GM19372 (cell line): ENCODE results near the gene CTTNBP2.

ENCODE experiments used
- ATAC-seq: cut with Tn5 transposase; IDR thresholded peaks from one replicate; pipeline ENCODE4 v1.9.1; 2021; ENCODE audit warnings: mild to moderate bottlenecking, low read depth, moderate library complexity; ENCODE audit not compliant: unreplicated experiment

CTTNBP2 gene, protein sequence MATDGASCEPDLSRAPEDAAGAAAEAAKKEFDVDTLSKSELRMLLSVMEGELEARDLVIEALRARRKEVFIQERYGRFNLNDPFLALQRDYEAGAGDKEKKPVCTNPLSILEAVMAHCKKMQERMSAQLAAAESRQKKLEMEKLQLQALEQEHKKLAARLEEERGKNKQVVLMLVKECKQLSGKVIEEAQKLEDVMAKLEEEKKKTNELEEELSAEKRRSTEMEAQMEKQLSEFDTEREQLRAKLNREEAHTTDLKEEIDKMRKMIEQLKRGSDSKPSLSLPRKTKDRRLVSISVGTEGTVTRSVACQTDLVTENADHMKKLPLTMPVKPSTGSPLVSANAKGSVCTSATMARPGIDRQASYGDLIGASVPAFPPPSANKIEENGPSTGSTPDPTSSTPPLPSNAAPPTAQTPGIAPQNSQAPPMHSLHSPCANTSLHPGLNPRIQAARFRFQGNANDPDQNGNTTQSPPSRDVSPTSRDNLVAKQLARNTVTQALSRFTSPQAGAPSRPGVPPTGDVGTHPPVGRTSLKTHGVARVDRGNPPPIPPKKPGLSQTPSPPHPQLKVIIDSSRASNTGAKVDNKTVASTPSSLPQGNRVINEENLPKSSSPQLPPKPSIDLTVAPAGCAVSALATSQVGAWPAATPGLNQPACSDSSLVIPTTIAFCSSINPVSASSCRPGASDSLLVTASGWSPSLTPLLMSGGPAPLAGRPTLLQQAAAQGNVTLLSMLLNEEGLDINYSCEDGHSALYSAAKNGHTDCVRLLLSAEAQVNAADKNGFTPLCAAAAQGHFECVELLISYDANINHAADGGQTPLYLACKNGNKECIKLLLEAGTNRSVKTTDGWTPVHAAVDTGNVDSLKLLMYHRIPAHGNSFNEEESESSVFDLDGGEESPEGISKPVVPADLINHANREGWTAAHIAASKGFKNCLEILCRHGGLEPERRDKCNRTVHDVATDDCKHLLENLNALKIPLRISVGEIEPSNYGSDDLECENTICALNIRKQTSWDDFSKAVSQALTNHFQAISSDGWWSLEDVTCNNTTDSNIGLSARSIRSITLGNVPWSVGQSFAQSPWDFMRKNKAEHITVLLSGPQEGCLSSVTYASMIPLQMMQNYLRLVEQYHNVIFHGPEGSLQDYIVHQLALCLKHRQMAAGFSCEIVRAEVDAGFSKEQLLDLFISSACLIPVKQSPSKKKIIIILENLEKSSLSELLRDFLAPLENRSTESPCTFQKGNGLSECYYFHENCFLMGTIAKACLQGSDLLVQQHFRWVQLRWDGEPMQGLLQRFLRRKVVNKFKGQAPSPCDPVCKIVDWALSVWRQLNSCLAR (N-terminal part only)

DNA sequence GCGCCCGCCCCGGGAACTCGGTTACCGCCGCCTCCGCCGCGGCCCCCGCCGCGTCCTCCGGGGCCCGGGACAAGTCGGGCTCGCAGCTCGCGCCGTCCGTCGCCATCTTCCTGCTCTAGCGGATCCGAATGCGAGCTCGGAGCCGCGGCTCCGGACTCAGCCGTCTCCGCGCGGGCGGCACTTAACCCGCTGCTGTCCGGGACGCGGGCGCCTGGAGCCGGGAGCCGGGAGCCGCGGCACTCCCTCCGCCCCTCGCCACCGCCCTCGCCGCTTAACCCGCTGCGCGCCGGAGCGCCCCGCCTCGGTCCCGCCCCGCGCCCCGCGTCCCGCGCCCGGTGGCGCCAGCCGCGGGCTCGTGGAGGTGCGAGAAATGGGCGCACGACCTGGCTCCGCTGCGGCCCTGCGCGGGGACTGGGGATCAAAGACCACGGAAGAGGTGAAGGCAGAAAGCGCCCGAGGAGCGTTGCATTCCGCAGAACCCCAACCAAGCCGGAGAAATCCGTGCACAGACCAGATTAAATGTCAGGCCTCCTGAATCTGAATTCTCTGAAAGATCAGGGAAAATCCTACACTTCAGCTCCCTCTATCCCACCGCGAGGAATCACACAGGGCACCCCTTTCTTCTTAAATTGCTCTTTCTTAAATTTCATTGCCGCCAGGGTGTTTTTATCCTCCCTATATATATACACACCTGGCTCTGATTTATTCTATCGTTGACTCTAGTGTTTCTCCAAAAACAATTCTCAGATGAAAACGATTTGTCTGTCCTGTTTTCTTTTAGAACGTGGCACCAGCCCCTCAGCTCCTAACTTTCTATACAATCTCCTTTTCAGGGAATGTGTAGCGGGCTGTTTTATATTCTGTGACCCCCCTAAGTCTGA lies at the start of gene CTTNBP2:
TSS of gene CTTNBP2 (minus strand) at position 132 of the 881 bp plus-strand sequence. CDS start at position 106, 26 bp downstream.
- no peak for ATAC-seq

DNA sequence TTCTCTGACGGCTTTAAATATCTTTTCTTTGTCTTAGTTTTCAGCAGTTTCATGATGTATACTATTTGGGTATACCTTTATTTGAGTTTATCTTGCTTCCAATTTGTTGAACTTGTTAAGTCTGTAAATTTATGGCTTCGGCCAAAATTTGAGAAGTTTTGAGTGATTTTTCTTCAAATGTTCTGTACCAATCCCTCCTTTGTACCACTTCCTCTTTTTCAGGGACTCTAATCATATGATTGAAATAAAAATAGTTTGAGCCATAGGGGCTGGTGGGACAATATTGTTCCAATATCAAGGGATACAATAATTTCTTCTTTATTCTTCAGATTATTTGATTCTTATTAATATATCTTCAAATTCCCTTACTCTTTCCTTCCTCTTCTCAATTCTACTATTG lies 43.1 kb upstream of the CTTNBP2 start:
- no peak for ATAC-seq

DNA sequence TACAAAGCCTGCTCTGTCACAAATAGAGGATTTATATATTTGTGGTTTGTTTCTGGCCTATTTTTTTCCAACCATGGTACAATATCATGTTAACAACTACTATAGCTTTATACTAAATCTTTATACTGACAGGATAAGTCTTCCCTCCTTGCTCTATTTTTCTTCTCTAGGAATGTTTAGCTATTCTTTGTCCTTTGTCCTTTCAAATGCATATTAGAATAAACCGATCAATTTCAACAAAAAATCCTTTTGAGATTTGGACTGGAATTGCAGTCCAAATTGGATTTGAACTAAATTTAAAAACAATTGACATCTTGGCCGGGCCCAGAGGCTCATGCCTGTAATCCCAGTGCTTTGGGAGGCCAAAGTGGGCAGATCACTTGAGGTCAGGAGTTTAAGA lies 39.2 kb upstream of the CTTNBP2 start:
- no peak for ATAC-seq

DNA sequence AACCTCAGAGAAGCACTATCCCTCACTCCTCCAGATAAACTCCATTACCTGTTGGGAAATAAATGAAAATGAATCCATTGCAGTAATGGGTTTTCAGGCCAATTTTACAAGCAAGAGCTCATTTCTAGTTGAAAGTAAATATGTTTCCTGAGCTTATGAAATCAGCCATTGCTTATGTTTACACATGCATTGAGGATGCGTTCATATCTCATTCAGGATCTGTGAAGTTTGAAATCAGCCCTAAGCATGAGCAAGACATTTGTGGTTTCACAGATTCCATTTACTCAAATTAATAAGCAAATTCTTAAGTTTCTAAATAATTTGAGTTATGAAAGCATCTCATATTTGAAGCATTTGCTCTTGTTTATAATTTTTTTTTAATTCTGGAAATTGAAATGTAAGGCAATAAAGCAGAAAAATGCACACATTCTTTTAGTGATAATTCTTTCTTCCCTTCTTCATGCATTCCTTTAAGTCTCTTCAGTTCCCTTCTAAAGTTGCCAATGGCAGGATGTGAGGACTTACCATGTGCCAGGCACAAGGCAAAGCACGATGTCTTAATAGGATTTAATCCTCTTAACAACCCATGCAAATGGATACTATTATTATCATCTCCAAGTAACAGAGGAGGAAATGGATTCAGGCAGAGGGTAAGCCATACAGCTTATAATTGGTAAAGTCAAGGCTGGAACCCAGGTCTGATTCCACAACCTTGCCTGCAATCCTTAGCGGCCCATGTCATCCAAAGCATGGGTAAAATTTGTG lies 35.0 kb upstream of the CTTNBP2 start:
- no peak for ATAC-seq

DNA sequence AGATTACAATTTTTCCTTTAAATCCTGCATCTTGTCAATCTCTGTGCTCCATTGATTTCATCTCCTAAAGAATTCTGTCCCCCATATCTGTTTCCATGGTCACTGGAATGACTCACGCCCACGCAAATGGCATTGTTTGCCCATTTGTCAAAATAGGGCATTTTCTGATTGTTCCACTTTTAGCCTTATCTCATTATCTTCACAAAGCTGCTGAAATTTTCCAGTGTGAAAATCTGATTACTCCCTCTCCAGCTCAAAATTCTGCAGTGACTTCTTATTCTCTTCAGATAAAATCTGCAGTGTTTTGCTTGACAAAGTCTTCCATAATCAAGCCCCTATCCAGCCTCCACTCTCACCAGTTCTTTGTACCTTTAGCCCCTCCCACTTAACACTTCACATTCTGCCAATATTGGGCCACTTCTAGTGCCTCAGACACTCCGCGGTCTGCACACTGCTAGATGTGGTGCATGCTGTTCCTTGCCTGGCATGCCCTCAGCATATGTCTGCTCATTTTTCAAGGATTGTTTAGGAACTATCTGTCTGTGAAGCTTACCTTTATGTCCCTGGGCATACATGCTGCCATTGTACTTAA lies 33.9 kb upstream of the CTTNBP2 start:
- no peak for ATAC-seq

DNA sequence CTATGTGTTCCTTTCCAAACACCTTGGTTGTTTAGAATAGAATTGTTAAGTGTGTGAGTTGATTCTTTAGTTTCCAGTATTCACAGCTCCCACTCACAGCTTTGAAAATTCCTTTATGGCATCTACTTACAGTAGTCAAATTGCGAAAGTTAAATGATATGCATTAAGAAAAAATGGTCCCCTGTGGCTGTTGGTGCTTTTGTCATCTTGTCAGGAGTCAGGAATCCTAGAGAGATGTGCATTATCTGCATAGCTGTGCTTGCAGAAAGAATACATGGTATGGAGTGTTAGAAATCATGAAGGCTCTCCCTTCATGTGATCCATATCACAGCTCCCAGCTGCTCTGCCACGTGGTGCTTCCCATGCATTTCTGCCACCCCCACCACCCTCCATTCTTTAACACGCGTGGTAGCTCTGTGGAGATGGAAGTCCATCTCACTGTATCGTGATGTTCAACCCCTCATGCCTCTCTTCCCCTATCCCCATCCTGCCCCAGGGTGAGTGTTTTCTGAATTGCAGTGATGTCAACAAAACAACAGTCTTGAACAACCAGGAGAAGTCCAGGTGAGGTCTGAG lies 29.2 kb upstream of the CTTNBP2 start:
- no peak for ATAC-seq

DNA sequence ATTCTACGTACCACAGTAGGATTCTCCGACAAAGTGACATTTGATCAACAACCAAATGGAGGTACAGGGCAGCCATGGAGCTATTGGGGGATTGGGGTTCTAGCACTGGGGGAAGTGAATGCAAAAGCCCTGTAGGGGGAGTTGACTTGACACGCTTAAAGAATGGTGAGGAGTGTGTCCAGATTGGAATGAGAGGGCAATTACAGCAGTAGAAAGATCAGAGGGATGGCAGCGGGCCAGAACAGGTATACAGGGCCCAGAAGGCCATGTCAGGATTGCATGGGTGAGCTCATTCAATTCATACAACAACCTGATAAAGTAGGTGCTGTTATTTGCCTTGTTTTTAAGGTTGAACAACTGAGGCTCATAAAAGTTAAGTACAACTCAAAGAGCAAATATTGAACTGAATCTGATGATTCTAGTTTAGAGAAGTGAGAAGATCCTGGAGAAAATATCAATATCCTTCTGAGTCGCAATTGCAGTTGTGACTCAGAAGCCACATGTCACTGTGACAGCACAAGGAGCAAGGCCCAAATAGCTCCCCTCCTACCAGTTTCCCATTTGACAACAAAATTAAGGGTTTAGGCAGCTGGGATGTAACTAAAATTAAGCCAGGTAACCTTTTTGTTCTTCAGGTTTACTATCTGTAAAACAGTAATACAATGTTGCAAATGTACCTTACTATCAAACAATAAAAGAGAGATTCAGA lies 28.0 kb upstream of the CTTNBP2 start:
- no peak for ATAC-seq

DNA sequence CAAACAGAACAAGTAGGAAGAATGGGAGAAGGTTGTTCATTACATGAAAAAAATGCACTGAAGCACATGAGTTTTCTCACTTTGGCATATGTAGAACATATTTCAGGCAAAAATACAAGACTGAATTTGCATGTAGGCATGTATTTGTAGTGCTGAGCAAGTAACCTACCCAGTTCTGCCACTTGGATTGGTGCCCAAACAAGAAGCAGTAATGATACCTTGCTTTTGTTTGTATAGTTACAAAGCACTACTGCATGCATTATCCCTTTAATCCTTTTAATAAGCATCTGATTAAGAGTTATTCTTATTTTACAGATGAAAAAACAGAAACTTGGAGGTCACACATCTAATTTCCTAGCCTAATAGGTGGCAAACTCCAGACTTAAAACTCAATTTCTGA lies 23.1 kb upstream of the CTTNBP2 start:
- no peak for ATAC-seq

DNA sequence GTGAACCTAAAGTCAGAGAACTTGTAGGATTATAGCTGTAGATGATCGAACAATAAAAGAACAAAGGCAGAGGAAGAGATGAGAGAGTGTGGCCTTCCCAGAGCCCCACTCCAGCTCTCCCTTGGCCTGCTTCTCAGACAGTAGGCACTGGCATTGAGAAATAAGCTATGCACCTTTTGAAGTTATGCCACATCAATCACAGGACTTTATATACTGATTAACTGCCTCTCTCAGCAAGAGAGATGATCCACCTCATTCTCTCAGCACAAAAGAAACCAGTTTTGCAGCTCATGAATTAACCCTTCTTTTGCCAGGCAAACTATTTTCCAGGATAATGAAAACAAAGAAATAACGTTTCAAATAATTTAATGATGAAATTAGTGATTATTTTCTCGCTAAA lies 22.0 kb upstream of the CTTNBP2 start:
- ATAC-seq = no peak

DNA sequence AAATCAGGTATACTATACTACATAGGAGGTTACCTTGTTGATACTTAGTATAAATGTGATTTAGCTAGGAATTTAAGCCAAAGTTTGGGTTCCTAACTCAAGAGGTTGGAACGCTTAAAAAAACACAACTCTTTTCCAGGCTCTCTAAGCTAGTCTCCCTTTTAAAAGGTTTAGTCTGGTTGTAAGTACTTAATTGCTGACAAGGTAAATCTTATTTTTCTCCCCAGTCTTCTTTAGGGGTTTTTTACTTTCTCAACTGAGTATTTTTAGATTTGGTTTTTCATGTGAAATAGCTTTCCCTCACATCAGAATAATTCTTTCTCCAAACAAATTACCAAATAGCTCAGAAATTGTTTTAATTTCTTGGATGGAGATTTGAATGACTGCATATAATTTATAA lies 20.8 kb upstream of the CTTNBP2 start:
- ATAC-seq = no peak

DNA sequence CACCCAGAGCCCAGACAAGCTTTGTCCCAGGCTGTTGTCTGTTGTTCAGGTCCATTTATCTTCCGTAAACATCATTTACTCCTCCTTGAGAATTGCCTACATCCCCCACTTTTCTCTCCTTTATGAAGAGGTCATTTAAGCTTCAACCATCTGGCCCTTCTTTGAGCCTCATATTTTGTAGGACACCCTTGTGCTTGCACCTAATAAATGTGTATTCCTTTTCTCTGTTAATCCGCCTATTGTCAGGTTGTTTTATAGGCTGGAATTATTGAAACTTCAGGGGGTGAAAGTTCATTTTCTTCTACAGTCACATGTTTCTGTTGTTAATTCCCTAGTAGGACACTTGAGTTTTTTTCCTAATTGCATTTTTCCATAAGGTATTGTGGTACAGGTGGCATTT lies 19.6 kb upstream of the CTTNBP2 start:
- ATAC-seq = no peak

DNA sequence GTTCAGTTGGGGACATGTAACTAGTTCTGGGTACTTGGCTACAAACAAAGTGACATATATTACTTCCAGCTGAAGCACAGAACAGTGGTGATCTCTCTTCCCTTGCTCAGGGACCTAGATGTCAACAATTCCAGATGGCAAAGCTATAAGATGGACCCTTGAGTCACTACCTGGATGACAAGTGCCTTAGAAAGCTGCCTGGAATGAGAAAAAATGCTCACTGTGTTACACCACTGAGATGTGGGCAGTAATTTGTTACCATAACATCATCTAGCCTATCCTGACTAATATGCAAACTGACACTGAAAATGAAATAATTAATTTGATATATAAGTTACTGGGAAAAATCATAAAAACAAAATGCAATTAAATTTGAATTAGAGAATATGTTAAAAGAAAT lies 16.4 kb upstream of the CTTNBP2 start:
- ATAC-seq = no peak

DNA sequence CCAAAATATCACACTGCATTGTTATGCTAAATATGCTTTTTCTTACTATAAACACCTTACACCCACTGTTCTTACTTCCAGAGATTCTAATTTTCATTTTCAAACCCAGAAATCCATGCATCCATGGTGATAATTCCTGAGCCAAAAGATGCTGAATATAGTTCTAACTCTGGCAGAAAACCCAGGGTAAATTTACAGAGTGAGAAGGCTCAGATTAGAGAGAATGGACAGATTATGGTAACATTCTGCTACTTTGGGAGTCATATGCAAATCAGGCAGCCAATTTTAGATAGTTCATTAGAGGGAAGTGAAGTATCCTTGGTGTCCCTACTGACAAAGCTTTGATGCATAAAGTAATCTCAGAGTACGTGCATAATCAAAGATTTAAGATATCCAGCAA lies 15.4 kb upstream of the CTTNBP2 start:
- ATAC-seq = no peak

DNA sequence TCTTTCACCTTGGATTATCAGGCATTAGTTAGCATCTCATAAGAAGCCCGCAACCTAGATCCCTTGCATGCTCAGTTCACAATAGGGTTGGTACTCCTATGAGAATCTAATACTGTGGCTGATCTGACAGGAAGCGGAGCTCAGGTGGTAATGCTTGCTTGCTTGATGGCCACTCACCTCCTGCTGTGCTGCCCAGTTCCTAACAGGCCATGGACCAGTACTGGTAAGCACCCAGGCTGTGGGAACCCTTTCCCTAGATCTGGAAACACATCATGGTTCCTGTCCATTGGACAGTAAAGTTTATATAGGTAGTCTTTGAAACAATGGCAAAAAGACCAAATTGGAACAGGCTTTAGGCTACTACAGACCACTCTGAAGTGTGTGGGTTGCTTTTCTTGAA lies 9.4 kb upstream of the CTTNBP2 start:
- no peak for ATAC-seq

DNA sequence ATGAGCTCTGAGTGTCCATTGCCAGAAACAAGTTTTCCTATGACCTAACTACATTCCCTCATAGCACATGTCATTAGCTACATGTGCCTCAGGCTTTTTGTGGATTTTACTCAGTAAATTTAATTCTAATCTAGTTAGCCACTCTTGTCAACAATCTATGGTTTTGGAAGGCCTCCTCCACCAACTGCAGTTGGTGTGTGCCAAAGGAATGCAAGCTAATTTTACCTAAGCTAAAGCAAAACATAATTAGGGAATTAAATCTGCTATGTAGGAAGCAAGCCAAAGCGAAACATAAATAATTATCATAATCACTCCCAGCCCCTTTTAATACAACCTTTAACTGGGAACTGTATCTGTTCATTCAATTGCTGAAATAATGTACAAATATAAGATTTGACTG lies 3.5 kb upstream of the CTTNBP2 start:
- no peak for ATAC-seq

DNA sequence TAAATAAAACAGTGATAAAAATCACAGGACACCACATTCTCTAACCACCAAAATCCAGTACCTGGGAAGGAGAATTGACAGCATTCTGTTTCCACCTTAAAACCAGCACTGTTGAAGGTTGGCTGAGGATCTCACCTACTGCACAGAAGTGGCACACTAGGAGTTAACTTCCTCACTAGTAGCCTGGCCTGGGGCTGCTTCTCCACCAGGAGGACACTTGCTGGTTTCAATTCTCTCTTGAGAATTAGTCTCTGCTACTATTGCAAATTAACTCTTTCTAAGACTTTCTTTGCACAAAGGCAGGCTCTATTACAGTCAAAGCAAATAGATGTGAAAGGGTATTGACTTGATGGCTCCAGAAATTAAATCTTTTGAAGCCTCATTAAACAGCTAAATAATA lies 2.3 kb upstream of the CTTNBP2 start:
- ATAC-seq = no peak

DNA sequence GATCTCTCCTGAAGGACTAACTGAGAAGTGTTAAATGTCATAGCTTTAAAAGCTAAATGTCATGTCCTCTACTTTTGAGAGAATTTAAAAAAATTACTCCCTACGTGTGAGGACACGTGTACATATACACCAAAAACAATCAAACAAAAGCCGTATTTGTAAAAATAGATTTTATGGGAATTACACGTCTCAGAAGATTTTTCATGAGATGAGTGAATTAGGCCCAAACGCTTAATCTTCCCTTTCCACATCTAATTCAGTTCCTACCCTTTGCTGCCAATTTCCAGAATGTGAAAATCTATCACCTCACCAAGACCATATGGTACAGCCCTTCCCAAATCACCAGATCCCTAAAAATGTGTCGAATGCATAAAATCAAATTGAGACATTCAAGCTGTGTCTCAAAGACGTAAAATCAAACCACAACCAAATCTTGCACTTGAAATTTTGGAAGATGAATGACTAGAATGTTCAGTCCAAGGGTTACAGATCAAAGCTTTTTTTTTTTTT lies 1.0 kb upstream of the CTTNBP2 start:
- ATAC-seq = no peak
